Measurements from ENCODE around the gene MRGPRE.

DNA sequence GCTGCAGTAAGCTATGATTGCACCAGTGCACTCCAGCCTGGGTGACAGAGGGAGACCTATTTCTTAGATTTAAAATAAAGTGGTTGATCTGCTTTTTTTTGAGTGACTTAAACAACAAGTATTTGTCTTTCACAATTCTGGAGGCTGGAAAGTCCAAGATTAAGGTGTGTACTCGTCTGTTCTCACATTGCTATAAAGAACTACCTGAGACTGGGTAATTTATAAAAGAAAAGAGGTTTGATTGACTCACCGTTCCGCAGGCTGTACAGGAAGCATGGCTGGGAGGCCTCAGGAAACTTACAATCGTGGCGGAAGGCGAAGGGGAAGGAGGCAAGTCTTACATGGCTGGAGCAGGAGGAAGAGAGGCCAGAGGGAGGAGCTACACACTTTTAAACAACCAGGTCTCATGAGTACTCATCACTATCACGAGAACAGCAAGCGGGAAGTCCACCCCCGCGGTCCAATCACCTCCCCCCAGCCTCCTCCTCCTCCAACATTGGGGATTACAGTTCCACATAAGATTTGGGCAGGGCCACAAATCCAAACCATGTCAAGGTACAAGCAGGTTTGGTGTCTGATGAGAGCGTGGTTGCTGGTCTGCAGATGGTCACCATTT is 47.4 kb downstream of the MRGPRE start:
- TF ChIP-seq, protein P1, sequence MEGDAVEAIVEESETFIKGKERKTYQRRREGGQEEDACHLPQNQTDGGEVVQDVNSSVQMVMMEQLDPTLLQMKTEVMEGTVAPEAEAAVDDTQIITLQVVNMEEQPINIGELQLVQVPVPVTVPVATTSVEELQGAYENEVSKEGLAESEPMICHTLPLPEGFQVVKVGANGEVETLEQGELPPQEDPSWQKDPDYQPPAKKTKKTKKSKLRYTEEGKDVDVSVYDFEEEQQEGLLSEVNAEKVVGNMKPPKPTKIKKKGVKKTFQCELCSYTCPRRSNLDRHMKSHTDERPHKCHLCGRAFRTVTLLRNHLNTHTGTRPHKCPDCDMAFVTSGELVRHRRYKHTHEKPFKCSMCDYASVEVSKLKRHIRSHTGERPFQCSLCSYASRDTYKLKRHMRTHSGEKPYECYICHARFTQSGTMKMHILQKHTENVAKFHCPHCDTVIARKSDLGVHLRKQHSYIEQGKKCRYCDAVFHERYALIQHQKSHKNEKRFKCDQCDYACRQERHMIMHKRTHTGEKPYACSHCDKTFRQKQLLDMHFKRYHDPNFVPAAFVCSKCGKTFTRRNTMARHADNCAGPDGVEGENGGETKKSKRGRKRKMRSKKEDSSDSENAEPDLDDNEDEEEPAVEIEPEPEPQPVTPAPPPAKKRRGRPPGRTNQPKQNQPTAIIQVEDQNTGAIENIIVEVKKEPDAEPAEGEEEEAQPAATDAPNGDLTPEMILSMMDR (conservative IDR thresholded peaks at IDR 0.05): no peak
- no peak for TF ChIP-seq EZH2 (IDR thresholded peaks at IDR 0.05; ENCODE audit: low read depth)

Measured in PC-9 (cell line).